GM12864 (cell line): Measurements from ENCODE around the gene KIF27.

Source experiments
- DNase-seq: peaks from one replicate; pipeline ENCODE4 v3.0.0-alpha.2; 2011; ENCODE audit warnings: low read depth
- H3K4me3 ChIP-seq: 2 replicates; pipeline ENCODE4 v1.5.1; 2011; ENCODE audit warnings: mild to moderate bottlenecking, low read depth, low read length, control low read depth
- CTCF ChIP-seq: IDR thresholded peaks from 2 replicates; pipeline ENCODE4 v1.5.1; 2011; ENCODE audit warnings: low read depth, mild to moderate bottlenecking, moderate library complexity, low read length, control low read depth, inconsistent platforms; ENCODE audit errors: missing control alignments

KIF27 gene

GRCh38 chr9:83933790-83934189, 12.6 kb upstream of the KIF27 start:
- DNase-seq, result no peak

GRCh38 chr9:83932851-83933250, 11.6 kb upstream of the KIF27 start:
- no peak for DNase-seq
- no peak overlapping the region for H3K4me3 ChIP-seq
- TF ChIP-seq CTCF, result no peak

More at GRCh38 chr9:83933790-83934189, 12.6 kb upstream of the KIF27 start:
- H3K4me3 ChIP-seq, result no peak overlapping the region
- TF ChIP-seq CTCF, result no peak

- no peak for TF ChIP-seq CTCF
- DNase-seq, result no peak
- H3K4me3 ChIP-seq, result no peak overlapping the region
These were observed 10.8 kb upstream of the KIF27 start for GRCh38 chr9:83932011-83932410.

GRCh38 chr9:83930881-83931280, 9.6 kb upstream of the KIF27 start:
- DNase-seq, result no peak
- no peak for TF ChIP-seq CTCF
- no peak overlapping the region for H3K4me3 ChIP-seq

GRCh38 chr9:83927591-83927990, 6.4 kb upstream of the KIF27 start:
- DNase-seq, result no peak
- no peak for TF ChIP-seq CTCF

GRCh38 chr9:83920469-83920926, 734 bp downstream of the KIF27 start:
- peak; percentile 33 for TF ChIP-seq CTCF
- peak overlapping the region; percentile 66 for H3K4me3 ChIP-seq
- DNase-seq, result no peak

More at GRCh38 chr9:83927591-83927990, 6.4 kb upstream of the KIF27 start:
- H3K4me3 ChIP-seq, result no peak overlapping the region

- no peak overlapping the region for H3K4me3 ChIP-seq
- DNase-seq, result no peak
- no peak for TF ChIP-seq CTCF
These were observed 2.1 kb downstream of the KIF27 start for GRCh38 chr9:83919111-83919510.
